Inferior parietal cortex (tissue), 1 donor: ENCODE data around the gene LAMB4.

Experiments
- DNase-seq: peaks from one replicate; pipeline ENCODE4 v3.0.0-alpha.2; 2016; ENCODE audit errors: extremely low spot score

The LAMB4 gene

GRCh38 chr7:108130261-108130660, at the start of gene LAMB4:
LAMB4 (minus strand) TSS chr7:108130361; CDS start chr7:108123164, 7,197 bp downstream.
- no peak for DNase-seq

- no peak for DNase-seq
Observed at GRCh38 chr7:108178398-108178797, 48.2 kb upstream of the LAMB4 start.

GRCh38 chr7:108171164-108171563, 41.0 kb upstream of the LAMB4 start:
- no peak for DNase-seq

GRCh38 chr7:108170251-108170650, 40.1 kb upstream of the LAMB4 start:
- DNase-seq: no peak

GRCh38 chr7:108167460-108167859, 37.3 kb upstream of the LAMB4 start:
- DNase-seq: no peak

- no peak for DNase-seq
Observed at GRCh38 chr7:108166687-108167086, 36.5 kb upstream of the LAMB4 start.

GRCh38 chr7:108165723-108166122, 35.6 kb upstream of the LAMB4 start:
- DNase-seq: no peak

GRCh38 chr7:108164946-108165345, 34.8 kb upstream of the LAMB4 start:
- DNase-seq: no peak

GRCh38 chr7:108164342-108164741, 34.2 kb upstream of the LAMB4 start:
- no peak for DNase-seq

- DNase-seq: no peak
Observed at GRCh38 chr7:108158776-108159175, 28.6 kb upstream of the LAMB4 start.

GRCh38 chr7:108157606-108158335, 27.6 kb upstream of the LAMB4 start:
- DNase-seq: no peak

- DNase-seq: no peak
Observed at GRCh38 chr7:108156897-108157605, 26.9 kb upstream of the LAMB4 start.

- DNase-seq: no peak
Observed at GRCh38 chr7:108152198-108152597, 22.0 kb upstream of the LAMB4 start.

- DNase-seq: no peak
Observed at GRCh38 chr7:108149908-108150307, 19.7 kb upstream of the LAMB4 start.

- DNase-seq: peak; percentile 43
Observed at GRCh38 chr7:108149119-108149518, 19.0 kb upstream of the LAMB4 start.

GRCh38 chr7:108147031-108147563, 16.9 kb upstream of the LAMB4 start:
- no peak for DNase-seq

- DNase-seq: peak; percentile 91
Observed at GRCh38 chr7:108146070-108146842, 16.1 kb upstream of the LAMB4 start.

GRCh38 chr7:108145401-108145800, 15.2 kb upstream of the LAMB4 start:
- no peak for DNase-seq

GRCh38 chr7:108144931-108145330, 14.8 kb upstream of the LAMB4 start:
- DNase-seq: no peak

- no peak for DNase-seq
Observed at GRCh38 chr7:108143658-108144420, 13.7 kb upstream of the LAMB4 start.

- no peak for DNase-seq
Observed at GRCh38 chr7:108142675-108143259, 12.6 kb upstream of the LAMB4 start.
